ENCODE results near the gene CAMK2B.

The CAMK2B gene

GRCh38 chr7:44221231-44221791 lies 104.1 kb downstream of the CAMK2B start:
- no peak for DNase-seq (ENCODE audit: low read depth)
- H3K4me3 ChIP-seq (ENCODE audit: low read length): no peak overlapping the region
- TF ChIP-seq CTCF (conservative IDR thresholded peaks at IDR 0.05; ENCODE audit: low read length): no peak

DNA sequence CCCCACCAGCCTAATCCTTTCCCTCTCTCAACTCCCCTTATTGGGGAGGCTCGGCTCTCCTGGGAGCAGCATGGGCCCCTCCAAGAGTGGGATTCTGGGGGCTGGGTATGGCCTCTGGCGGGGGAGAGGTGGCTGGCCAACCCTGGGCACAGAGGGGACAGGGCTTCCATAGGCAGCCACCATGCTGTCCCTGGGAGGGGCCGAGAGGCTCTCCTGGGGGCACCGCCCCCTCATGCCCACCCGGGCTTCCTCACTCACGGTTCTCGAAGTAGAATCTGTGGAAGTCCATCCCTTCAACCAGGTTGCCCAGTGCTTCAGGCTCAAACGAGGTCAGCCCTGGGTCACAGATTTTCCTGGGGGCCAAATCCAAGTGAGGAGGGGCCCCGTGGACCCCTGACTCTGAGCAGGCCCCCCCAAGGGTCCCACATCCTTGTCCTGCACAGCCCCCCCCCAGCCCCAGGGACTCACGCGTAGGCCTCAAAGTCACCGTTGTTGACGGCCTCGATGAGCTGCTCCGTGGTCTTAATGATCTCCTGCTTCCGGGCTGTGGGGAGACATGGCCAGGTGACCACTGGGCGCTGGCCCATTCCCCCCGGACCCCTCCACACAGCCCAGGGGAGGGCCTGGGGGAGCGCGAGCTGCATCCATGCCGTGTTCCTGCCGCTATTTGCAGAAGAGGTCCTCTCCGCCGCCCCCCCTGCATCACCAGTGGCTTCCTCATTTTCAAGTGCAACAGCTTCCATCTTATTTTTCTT lies 104.9 kb downstream of the CAMK2B start:
- DNase-seq (ENCODE audit: low read depth): no peak
- TF ChIP-seq CTCF (conservative IDR thresholded peaks at IDR 0.05; ENCODE audit: low read length): no peak
- no peak overlapping the region for H3K4me3 ChIP-seq (ENCODE audit: low read length)

GRCh38 chr7:44220046-44220357 lies 105.4 kb downstream of the CAMK2B start:
- H3K4me3 ChIP-seq (ENCODE audit: low read length): no peak overlapping the region
- no peak for TF ChIP-seq CTCF (conservative IDR thresholded peaks at IDR 0.05; ENCODE audit: low read length)
- no peak for DNase-seq (ENCODE audit: low read depth)

DNA sequence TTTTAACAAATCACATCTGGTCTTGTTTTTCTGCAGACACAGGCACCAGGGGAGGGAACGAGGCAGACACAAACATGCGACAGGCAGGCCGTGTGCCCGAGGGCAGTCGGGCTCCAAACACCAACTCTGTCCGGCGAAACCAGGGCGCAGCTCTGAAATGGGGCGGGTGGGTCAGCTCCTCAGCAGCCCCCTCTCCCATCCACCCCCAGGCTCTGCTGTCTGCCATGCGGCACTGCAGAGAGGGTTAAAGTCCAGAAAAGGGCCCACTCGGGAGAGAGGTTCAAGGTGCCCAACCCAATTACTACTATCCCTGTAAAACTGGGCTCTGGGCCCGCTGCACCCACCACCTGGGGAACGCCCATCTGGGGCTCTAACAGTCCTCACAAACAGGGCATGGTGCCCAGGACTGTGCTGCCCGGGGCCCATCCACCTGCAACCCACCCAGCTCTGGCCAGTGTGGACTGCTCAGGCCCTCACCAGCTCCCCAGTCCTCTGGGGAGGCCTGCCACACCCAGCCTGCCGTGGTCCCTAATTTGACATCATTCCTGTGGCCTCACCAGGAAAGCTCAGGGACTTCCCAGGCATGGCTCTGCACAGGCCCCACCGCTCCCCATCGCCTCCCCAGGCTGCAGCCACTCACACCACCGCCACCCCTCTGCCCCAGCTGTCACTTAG lies 105.9 kb downstream of the CAMK2B start:
- no peak for TF ChIP-seq CTCF (conservative IDR thresholded peaks at IDR 0.05; ENCODE audit: low read length)
- no peak for DNase-seq (ENCODE audit: low read depth)
- H3K4me3 ChIP-seq (ENCODE audit: low read length): no peak overlapping the region

GRCh38 chr7:44218418-44219201 lies 106.8 kb downstream of the CAMK2B start:
- TF ChIP-seq CTCF (conservative IDR thresholded peaks at IDR 0.05; ENCODE audit: low read length): no peak
- DNase-seq (ENCODE audit: low read depth): no peak
- H3K4me3 ChIP-seq (ENCODE audit: low read length): no peak overlapping the region

DNA sequence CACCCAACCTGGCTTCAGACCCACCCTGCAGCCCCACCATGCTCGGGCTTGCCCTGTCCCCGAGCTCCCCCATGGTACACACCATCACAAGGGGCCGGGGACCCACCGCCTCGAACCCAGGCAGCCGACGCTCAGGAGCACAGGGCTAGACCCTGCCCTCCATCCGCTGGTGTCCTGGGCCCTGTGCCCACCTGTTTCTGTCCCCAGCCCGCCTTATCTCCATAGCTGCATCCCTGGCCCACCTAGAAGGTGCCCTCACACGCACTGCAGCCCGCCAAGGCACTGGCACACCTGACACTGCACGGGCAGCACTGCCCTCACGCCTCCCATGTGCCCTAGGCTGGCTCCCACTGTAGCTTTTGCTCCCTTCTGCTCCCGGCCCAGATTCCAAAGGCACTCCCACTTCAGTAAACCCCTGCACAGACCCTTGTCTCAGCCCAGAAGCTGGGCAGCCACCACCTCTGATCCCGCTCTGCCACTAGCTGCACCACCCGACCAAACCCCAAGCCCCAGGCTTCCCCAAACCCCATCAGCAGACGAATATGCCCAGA lies 107.5 kb downstream of the CAMK2B start:
- no peak for DNase-seq (ENCODE audit: low read depth)
- no peak overlapping the region for H3K4me3 ChIP-seq (ENCODE audit: low read length)
- TF ChIP-seq CTCF (conservative IDR thresholded peaks at IDR 0.05; ENCODE audit: low read length): no peak
